Panc1 (cell line): ENCODE data around the gene CTSA. TPM values are rescaled to one million over a fixed set of nuclear protein-coding genes. Genes with fewer than 3 reads are reported as not detected.

Source experiments
- ATAC-seq: fragments of 200-7000 bp; cut with Tn5 transposase; 2 replicates; pipeline ENCODE4 v1.9.1; 2020; ENCODE audit warnings: mild to moderate bottlenecking, moderate library complexity
- BruUV-seq: library from RNA; stranded (reverse); fragments of 400-500 nt; replicated peaks from 2 replicates; lab custom pipeline; 2021; lab: Mats Ljungman, UMichigan
- CTCF ChIA-PET: fragments of 300-600 bp; sonication (Branson Sonifier 250); formaldehyde crosslinking; loops from one replicate; lab custom pipeline; 2022; ENCODE audit warnings: antibody characterized with exemption; lab: Charles Lee
- POLR2A ChIA-PET: fragments of 300-600 bp; sonication (Branson Sonifier 250); formaldehyde crosslinking; loops from one replicate; lab custom pipeline; 2022; ENCODE audit warnings: antibody characterized with exemption; lab: Charles Lee
- DNase-seq: peaks from one replicate; pipeline ENCODE4 v3.0.0-alpha.2; 2010; ENCODE audit warnings: low read depth, low spot score
- H3K27ac ChIP-seq: 2 replicates; pipeline ENCODE4 v1.5.1; 2011; ENCODE audit warnings: mild to moderate bottlenecking, low read length, inconsistent platforms
- H3K27me3 ChIP-seq: fragments of 200-500 bp; sonication (Bioruptor generic); 2 replicates; pipeline ENCODE4 v1.6.0; 2014; ENCODE audit warnings: low read length, inconsistent platforms; ENCODE audit not compliant: control insufficient read depth, insufficient read depth
- H3K36me3 ChIP-seq: fragments of 200-500 bp; sonication (Bioruptor generic); 2 replicates; pipeline ENCODE4 v1.5.1; 2014; ENCODE audit warnings: inconsistent platforms, mild to moderate bottlenecking, low read length, moderate library complexity; ENCODE audit not compliant: control insufficient read depth, insufficient read depth
- H3K4me1 ChIP-seq: 2 replicates; pipeline ENCODE4 v1.5.1; 2011; ENCODE audit warnings: inconsistent platforms, mild to moderate bottlenecking, low read length, moderate library complexity; ENCODE audit not compliant: control insufficient read depth, insufficient read depth
- H3K4me3 ChIP-seq, 2 experiments: 2 replicates each; pipeline ENCODE4 v1.5.1; 2011 to 2012; ENCODE audit warnings: low read depth in 2 of 2, low read length in 2 of 2, mild to moderate bottlenecking in 2 of 2, inconsistent platforms in 1 of 2, moderate library complexity in 1 of 2
- H3K9me3 ChIP-seq: fragments of 200-500 bp; sonication (Bioruptor generic); 2 replicates; pipeline ENCODE4 v1.5.1; 2014; ENCODE audit warnings: low read depth, mild to moderate bottlenecking, inconsistent platforms, low read length, moderate library complexity; ENCODE audit not compliant: control insufficient read depth, insufficient read depth
- POLR2AphosphoS5 ChIP-seq: IDR thresholded peaks from 2 replicates; pipeline ENCODE4 v1.6.1; 2012; ENCODE audit warnings: mild to moderate bottlenecking, low read depth, low read length, moderate library complexity
- SIN3A ChIP-seq: IDR thresholded peaks from 2 replicates; pipeline ENCODE4 v1.6.1; 2012; ENCODE audit warnings: low read depth, mild to moderate bottlenecking, low read length, moderate library complexity, borderline replicate concordance; ENCODE audit not compliant: insufficient read depth
- TCF7L2 ChIP-seq: IDR thresholded peaks from 2 replicates; pipeline ENCODE4 v1.6.1; 2011; ENCODE audit warnings: mild to moderate bottlenecking, low read depth, low read length, inconsistent platforms
- in situ Hi-C: cut with HindIII; loops from 2 replicates; pipeline ENCODE4 v1.10.0; 2016; ENCODE audit warnings: low sequenced_read_pairs, low pct_unique_long_range_greater_than_20kb
- intact Hi-C: fragments of 100-400 bp; cut with micrococcal nuclease; formaldehyde crosslinking; loops from one replicate; pipeline ENCODE4 v1.10.0; 2022; ENCODE audit not compliant: unreplicated experiment
- total RNA-seq: library from RNA; stranded (reverse); gene quantifications from one replicate; pipeline ENCODE4 v1.2.1, GENCODE V29; 2021; ENCODE audit not compliant: unreplicated experiment
- TF ChIP-seq, protein P1 (sequence below): fragments of 450-650 bp; IDR thresholded peaks from 2 replicates; pipeline ENCODE4 v1.5.1; 2017; ENCODE audit warnings: mild to moderate bottlenecking
- TF ChIP-seq, protein P2 (sequence below), 2 experiments: IDR thresholded peaks; 2 replicates each; pipeline ENCODE4 v1.6.1; 2011 to 2012; ENCODE audit warnings: low read depth in 2 of 2, control low read depth in 1 of 2, low read length in 1 of 2, mild to moderate bottlenecking in 1 of 2, moderate library complexity in 1 of 2; ENCODE audit not compliant: insufficient read depth in 1 of 2

The CTSA gene
- total RNA-seq, 1 experiment from 2014 or later, result 232 TPM

DNA sequence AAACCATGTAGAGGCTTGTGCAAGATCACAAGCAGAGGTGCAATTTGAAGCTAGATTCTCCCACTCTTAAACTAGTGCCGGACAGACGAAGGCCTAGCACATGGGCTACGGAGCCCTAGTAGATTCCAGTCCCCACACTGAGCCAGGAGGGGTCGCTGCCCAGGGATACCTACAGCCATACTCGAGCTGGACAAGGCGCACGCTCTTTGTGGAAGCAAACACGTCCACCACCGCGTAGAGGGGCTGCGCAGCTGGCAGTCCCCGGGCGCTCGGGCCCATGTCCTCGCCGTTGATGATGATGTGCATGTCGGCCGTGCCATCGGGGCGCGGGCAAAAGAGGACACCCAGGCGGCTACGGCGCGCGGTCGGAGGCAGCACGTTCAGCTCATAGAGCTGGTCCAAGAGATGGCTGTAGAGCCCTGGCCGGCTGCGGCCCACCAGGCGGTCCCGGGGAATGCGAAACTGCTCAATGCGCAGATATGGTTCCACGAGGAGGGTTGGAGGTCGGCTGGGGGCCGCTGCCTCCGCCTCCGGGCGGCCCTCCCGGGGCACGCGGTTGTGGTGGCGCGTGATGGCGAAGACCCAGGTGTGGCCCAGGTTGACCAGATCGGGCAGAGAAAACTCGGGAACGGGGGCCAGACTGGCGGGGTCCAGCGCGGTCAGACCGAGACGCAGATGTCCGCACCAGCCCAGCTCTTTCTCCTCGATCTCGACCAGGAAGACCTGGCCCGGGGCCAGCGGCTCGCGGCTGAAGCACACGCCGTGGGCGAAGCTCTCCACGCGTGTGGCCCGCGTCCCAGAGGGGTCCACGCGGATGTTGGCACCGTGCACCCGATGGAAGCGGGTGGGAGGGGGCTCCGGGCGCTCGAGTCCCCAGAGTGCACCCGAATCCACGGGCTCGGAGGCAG is 804 bp upstream of the CTSA start:
- Histone ChIP-seq H3K9me3 (no peaks in the 10 kb centered on the region), H3K27ac (peak overlapping the region; percentile 81), H3K4me1 (peaks cover 12% of the 10 kb centered on the region), H3K36me3 (peaks cover 3% of the 10 kb centered on the region; the same call in 1 of the 2 replicates), H3K4me3 (peak overlapping the region; percentile 68 to 74), H3K27me3 (no peaks in the 10 kb centered on the region)
- ChIA-PET CTCF (interaction anchor here (0.5 to 1.6 kb wide), 6 partner anchors 9 to 1805 kb away, joined by 3 to 7 read pairs (median 4); partner anchors contain the start of gene ZSWIM1), POLR2A (interaction anchor here (1.2 kb wide), 1 partner anchor 9 kb away, joined by 6 read pairs; the partner anchor contains the start of gene ZSWIM1)
- DNase-seq, result no peak
- in situ Hi-C loops (no loop called here), intact Hi-C loops (no loop called here)
- BruUV-seq, result no TSS peak
- ATAC-seq, result peak; percentile 81
- TF ChIP-seq POLR2AphosphoS5, result no peak
- TF ChIP-seq, protein P1, sequence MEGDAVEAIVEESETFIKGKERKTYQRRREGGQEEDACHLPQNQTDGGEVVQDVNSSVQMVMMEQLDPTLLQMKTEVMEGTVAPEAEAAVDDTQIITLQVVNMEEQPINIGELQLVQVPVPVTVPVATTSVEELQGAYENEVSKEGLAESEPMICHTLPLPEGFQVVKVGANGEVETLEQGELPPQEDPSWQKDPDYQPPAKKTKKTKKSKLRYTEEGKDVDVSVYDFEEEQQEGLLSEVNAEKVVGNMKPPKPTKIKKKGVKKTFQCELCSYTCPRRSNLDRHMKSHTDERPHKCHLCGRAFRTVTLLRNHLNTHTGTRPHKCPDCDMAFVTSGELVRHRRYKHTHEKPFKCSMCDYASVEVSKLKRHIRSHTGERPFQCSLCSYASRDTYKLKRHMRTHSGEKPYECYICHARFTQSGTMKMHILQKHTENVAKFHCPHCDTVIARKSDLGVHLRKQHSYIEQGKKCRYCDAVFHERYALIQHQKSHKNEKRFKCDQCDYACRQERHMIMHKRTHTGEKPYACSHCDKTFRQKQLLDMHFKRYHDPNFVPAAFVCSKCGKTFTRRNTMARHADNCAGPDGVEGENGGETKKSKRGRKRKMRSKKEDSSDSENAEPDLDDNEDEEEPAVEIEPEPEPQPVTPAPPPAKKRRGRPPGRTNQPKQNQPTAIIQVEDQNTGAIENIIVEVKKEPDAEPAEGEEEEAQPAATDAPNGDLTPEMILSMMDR, result peak; percentile 88

DNA sequence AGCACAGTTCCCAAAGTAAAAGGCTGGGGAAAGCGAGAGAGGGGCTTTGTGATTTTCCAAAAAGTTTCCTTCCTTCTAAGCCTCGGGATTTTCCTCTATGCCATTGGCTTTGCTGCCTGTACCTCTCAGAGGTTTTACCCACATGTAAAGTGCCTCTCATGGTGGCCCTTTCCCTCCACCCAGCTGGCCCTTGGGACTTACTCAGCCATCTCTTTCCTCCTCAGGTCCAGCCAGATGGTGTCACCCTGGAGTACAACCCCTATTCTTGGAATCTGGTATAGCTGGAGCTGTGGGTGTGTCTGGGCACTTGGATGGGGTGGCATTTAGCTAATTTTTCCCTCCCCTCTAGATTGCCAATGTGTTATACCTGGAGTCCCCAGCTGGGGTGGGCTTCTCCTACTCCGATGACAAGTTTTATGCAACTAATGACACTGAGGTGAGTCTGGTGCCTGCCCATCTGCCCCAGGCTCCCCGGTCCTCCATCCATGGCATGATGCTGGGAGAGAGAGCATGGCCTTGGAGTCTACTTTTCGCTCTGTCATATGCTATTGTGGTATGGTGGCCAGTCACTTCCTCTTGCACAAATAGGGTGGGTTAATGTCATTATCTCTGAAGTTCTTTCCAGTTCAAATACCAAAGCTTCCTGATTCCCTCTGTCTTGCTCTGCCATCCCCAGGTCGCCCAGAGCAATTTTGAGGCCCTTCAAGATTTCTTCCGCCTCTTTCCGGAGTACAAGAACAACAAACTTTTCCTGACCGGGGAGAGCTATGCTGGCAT is 1.1 kb downstream of the CTSA start:
- POLR2A ChIA-PET, result no interaction called here
- ATAC-seq (peak; percentile 54), DNase-seq (no peak)
- TSS peak; percentile 61 for BruUV-seq
- intact Hi-C loops, result no loop called here
- no peaks in the 10 kb centered on the region for H3K27me3 ChIP-seq
- in situ Hi-C loops, result no loop called here
- TF ChIP-seq, protein P1, result no peak; the same call in 1 of the 2 replicates
- TF ChIP-seq TCF7L2 (no peak), POLR2AphosphoS5 (no peak), SIN3A (no peak)
- TF ChIP-seq, protein P2, sequence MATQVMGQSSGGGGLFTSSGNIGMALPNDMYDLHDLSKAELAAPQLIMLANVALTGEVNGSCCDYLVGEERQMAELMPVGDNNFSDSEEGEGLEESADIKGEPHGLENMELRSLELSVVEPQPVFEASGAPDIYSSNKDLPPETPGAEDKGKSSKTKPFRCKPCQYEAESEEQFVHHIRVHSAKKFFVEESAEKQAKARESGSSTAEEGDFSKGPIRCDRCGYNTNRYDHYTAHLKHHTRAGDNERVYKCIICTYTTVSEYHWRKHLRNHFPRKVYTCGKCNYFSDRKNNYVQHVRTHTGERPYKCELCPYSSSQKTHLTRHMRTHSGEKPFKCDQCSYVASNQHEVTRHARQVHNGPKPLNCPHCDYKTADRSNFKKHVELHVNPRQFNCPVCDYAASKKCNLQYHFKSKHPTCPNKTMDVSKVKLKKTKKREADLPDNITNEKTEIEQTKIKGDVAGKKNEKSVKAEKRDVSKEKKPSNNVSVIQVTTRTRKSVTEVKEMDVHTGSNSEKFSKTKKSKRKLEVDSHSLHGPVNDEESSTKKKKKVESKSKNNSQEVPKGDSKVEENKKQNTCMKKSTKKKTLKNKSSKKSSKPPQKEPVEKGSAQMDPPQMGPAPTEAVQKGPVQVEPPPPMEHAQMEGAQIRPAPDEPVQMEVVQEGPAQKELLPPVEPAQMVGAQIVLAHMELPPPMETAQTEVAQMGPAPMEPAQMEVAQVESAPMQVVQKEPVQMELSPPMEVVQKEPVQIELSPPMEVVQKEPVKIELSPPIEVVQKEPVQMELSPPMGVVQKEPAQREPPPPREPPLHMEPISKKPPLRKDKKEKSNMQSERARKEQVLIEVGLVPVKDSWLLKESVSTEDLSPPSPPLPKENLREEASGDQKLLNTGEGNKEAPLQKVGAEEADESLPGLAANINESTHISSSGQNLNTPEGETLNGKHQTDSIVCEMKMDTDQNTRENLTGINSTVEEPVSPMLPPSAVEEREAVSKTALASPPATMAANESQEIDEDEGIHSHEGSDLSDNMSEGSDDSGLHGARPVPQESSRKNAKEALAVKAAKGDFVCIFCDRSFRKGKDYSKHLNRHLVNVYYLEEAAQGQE (IDR thresholded peaks at IDR 0.05; ENCODE audit: insufficient read depth in 1 of 2, low read depth in 2 of 2, low read length in 1 of 2), result no peak
- no peaks in the 10 kb centered on the region for H3K9me3 ChIP-seq
- peak overlapping the region; percentile 81 for H3K27ac ChIP-seq
- peak overlapping the region; percentile 68 to 74 for H3K4me3 ChIP-seq
- peaks cover 3% of the 10 kb centered on the region; the same call in 1 of the 2 replicates for H3K36me3 ChIP-seq
- H3K4me1 ChIP-seq, result peaks cover 12% of the 10 kb centered on the region
- CTCF ChIA-PET, result interaction anchor here (1.7 kb wide), 1 partner anchor 13 kb away, joined by 4 read pairs; no protein-coding TSS in a partner anchor
